Measurements from ENCODE around the gene RAB8A. TPM values are rescaled to one million over a fixed set of nuclear protein-coding genes. Genes with fewer than 3 reads are reported as not detected.
"Not testable (repeated sequence)": the region's sequence is repeated elsewhere in the genome, so short reads cannot be mapped to it uniquely, and the experiment has no call there.

RAB8A gene
- total RNA-seq, 5 donors from 2014 or later (not counting 1 experiment from before 2014, with no cell fraction given): 67.0 to 84.5 (median 71.7) TPM

- H3K4me1 Mint-ChIP-seq: peaks cover 18 to 29% (median 21%) of the 10 kb centered on the region in 3 donors
- H3K27me3 Mint-ChIP-seq; H3K27me3 ChIP-seq (replicated peaks in 1 of 2; ENCODE audit: control insufficient read depth in 2 of 2, extremely low read depth in 1 of 2, insufficient read depth in 2 of 2, low read length in 1 of 2); H3K4me3 Mint-ChIP-seq; H3K9me3 Mint-ChIP-seq; H3K4me3 ChIP-seq (ENCODE audit: control insufficient read depth in 1 of 2, extremely low read depth in 1 of 2, low read length in 1 of 2); ATAC-seq (replicated peaks in 1 of 4); H3K9me3 ChIP-seq; H3K27ac ChIP-seq (ENCODE audit: low read length); DNase-seq: not testable (repeated sequence)
- CTCF ChIA-PET: interaction anchor here (0.5 to 0.6 kb wide), 2 partner anchors 43 to 571 kb away, joined by 3 read pairs; no protein-coding TSS in a partner anchor
- H3K36me3 Mint-ChIP-seq: peaks cover 43% of the 10 kb centered on the region
- peak overlapping the region in 1 of 2 donors; percentile 34 for H3K27ac Mint-ChIP-seq
- H3K36me3 ChIP-seq (ENCODE audit: control insufficient read depth in 2 of 2, extremely low read depth in 1 of 2, insufficient read depth in 1 of 2, low read length in 1 of 2): peaks cover 31 to 87% of the 10 kb centered on the region in 2 donors
- WGBS (ENCODE audit: insufficient coverage): 95% methylated on average over 4 of the region's 8 CpGs
- POLR2A ChIA-PET: interaction anchor here in 1 of 2 donors (0.6 kb wide), 1 partner anchor 680 kb away, joined by 3 read pairs; the partner anchor contains the start of gene AKAP8L
- H3K4me1 ChIP-seq (ENCODE audit: control insufficient read depth in 1 of 2, extremely low read depth in 1 of 2, insufficient read depth in 2 of 2, low read length in 2 of 2): peaks cover 10 to 19% of the 10 kb centered on the region in 2 experiments
Observed at GRCh38 chr19:16099314-16099965, 12.2 kb upstream of the RAB8A start.

GRCh38 chr19:16100524-16100923 lies 11.2 kb upstream of the RAB8A start:
- H3K9me3 ChIP-seq: no peaks in the 10 kb centered on the region
- H3K4me3 Mint-ChIP-seq: no peak overlapping the region
- H3K4me1 ChIP-seq (ENCODE audit: control insufficient read depth in 1 of 2, extremely low read depth in 1 of 2, insufficient read depth in 2 of 2, low read length in 2 of 2): peaks cover under 1 to 9% of the 10 kb centered on the region in 2 experiments
- ATAC-seq (replicated peaks in 1 of 4) (no peak), DNase-seq (no peak)
- no peaks in the 10 kb centered on the region for H3K27me3 ChIP-seq (replicated peaks in 1 of 2; ENCODE audit: control insufficient read depth in 2 of 2, extremely low read depth in 1 of 2, insufficient read depth in 2 of 2, low read length in 1 of 2)
- H3K4me1 Mint-ChIP-seq: peaks cover 10 to 18% (median 12%) of the 10 kb centered on the region in 3 donors
- H3K27me3 Mint-ChIP-seq: no peaks in the 10 kb centered on the region
- H3K36me3 Mint-ChIP-seq: peaks cover 40% of the 10 kb centered on the region
- ChIA-PET POLR2A (no interaction called here), CTCF (no interaction called here)
- no peak overlapping the region for H3K27ac Mint-ChIP-seq
- H3K9me3 Mint-ChIP-seq: no peaks in the 10 kb centered on the region
- H3K36me3 ChIP-seq (ENCODE audit: control insufficient read depth in 2 of 2, extremely low read depth in 1 of 2, insufficient read depth in 1 of 2, low read length in 1 of 2): peaks cover 28 to 80% of the 10 kb centered on the region in 2 donors
- no peak overlapping the region for H3K4me3 ChIP-seq (ENCODE audit: control insufficient read depth in 1 of 2, extremely low read depth in 1 of 2, low read length in 1 of 2)
- H3K27ac ChIP-seq (ENCODE audit: low read length): no peak overlapping the region
- 100% methylated on average over 1 of the region's 4 CpGs for WGBS (ENCODE audit: insufficient coverage)

GRCh38 chr19:16104722-16105121 lies 7.0 kb upstream of the RAB8A start:
- WGBS (ENCODE audit: insufficient coverage): 100% methylated on average over 3 of the region's 6 CpGs
- Mint-ChIP-seq H3K4me3 (no peak overlapping the region), H3K4me1 (peaks cover 0 to 4% (median 0%) of the 10 kb centered on the region in 3 donors), H3K9me3 (no peaks in the 10 kb centered on the region), H3K27ac (peak overlapping the region in 1 of 2 donors; percentile 28), H3K27me3 (no peaks in the 10 kb centered on the region), H3K36me3 (peaks cover 18% of the 10 kb centered on the region)
- ChIA-PET POLR2A (interaction anchor here in 1 of 2 donors (0.7 kb wide), 1 partner anchor 1684 kb away, joined by 5 read pairs; no protein-coding TSS in a partner anchor), CTCF (no interaction called here)
- no peak overlapping the region for H3K27ac ChIP-seq (ENCODE audit: low read length)
- H3K4me1 ChIP-seq (ENCODE audit: control insufficient read depth in 1 of 2, extremely low read depth in 1 of 2, insufficient read depth in 2 of 2, low read length in 2 of 2): no peaks in the 10 kb centered on the region
- peaks cover 17 to 44% of the 10 kb centered on the region in 2 donors for H3K36me3 ChIP-seq (ENCODE audit: control insufficient read depth in 2 of 2, extremely low read depth in 1 of 2, insufficient read depth in 1 of 2, low read length in 1 of 2)
- no peak overlapping the region for H3K4me3 ChIP-seq (ENCODE audit: control insufficient read depth in 1 of 2, extremely low read depth in 1 of 2, low read length in 1 of 2)
- DNase-seq: no peak
- no peaks in the 10 kb centered on the region for H3K9me3 ChIP-seq
- no peak for ATAC-seq (replicated peaks in 1 of 4)
- no peaks in the 10 kb centered on the region for H3K27me3 ChIP-seq (replicated peaks in 1 of 2; ENCODE audit: control insufficient read depth in 2 of 2, extremely low read depth in 1 of 2, insufficient read depth in 2 of 2, low read length in 1 of 2)

- Mint-ChIP-seq H3K27me3 (no peaks in the 10 kb centered on the region), H3K9me3 (no peaks in the 10 kb centered on the region), H3K4me3 (no peak overlapping the region), H3K36me3 (peaks cover 15% of the 10 kb centered on the region), H3K27ac (peak overlapping the region; percentile 47 to 64), H3K4me1 (peaks cover 2 to 5% (median 3%) of the 10 kb centered on the region in 3 donors)
- CTCF ChIA-PET: no interaction called here
- POLR2A ChIA-PET: no interaction called here
- no peaks in the 10 kb centered on the region for H3K9me3 ChIP-seq
- peaks cover 0 to 8% of the 10 kb centered on the region in 2 experiments for H3K4me1 ChIP-seq (ENCODE audit: control insufficient read depth in 1 of 2, extremely low read depth in 1 of 2, insufficient read depth in 2 of 2, low read length in 2 of 2)
- H3K36me3 ChIP-seq (ENCODE audit: control insufficient read depth in 2 of 2, extremely low read depth in 1 of 2, insufficient read depth in 1 of 2, low read length in 1 of 2): peaks cover 12 to 31% of the 10 kb centered on the region in 2 donors
- H3K27me3 ChIP-seq (replicated peaks in 1 of 2; ENCODE audit: control insufficient read depth in 2 of 2, extremely low read depth in 1 of 2, insufficient read depth in 2 of 2, low read length in 1 of 2): no peaks in the 10 kb centered on the region
- no peak for ATAC-seq (replicated peaks in 1 of 4)
- whole genome bisulfite sequencing (ENCODE audit: insufficient coverage): 44% methylated on average over 3 of the region's 3 CpGs
- H3K27ac ChIP-seq (ENCODE audit: low read length): no peak overlapping the region
- H3K4me3 ChIP-seq (ENCODE audit: control insufficient read depth in 1 of 2, extremely low read depth in 1 of 2, low read length in 1 of 2): no peak overlapping the region
- DNase-seq: no peak
Observed at GRCh38 chr19:16106121-16106520, 5.6 kb upstream of the RAB8A start.

- no peaks in the 10 kb centered on the region for H3K9me3 Mint-ChIP-seq
- ATAC-seq (replicated peaks in 1 of 4) (no peak), DNase-seq (peak in 1 of 35 experiments; percentile 24)
- POLR2A ChIA-PET: interaction anchor here in 1 of 2 donors (0.5 to 0.8 kb wide), 2 partner anchors 47 to 73 kb away, joined by 3 to 7 read pairs; partner anchors contain the start of gene FAM32A
- whole genome bisulfite sequencing (ENCODE audit: insufficient coverage): 0% methylated on average over 21 of the region's 37 CpGs
- peak overlapping the region; percentile 94 to 98 (median 97) for H3K4me3 Mint-ChIP-seq
- Histone ChIP-seq H3K4me3 (ENCODE audit: control insufficient read depth in 1 of 2, extremely low read depth in 1 of 2, low read length in 1 of 2) (peak overlapping the region; percentile 60 to 84), H3K27me3 (replicated peaks in 1 of 2; ENCODE audit: control insufficient read depth in 2 of 2, extremely low read depth in 1 of 2, insufficient read depth in 2 of 2, low read length in 1 of 2) (no peaks in the 10 kb centered on the region), H3K27ac (ENCODE audit: low read length) (peak overlapping the region; percentile 82), H3K9me3 (no peaks in the 10 kb centered on the region), H3K4me1 (ENCODE audit: control insufficient read depth in 1 of 2, extremely low read depth in 1 of 2, insufficient read depth in 2 of 2, low read length in 2 of 2) (peaks cover 4 to 50% of the 10 kb centered on the region in 2 experiments), H3K36me3 (ENCODE audit: control insufficient read depth in 2 of 2, extremely low read depth in 1 of 2, insufficient read depth in 1 of 2, low read length in 1 of 2) (peaks cover 5 to 22% of the 10 kb centered on the region in 2 donors)
- H3K27ac Mint-ChIP-seq: peak overlapping the region; percentile 97 to 98
- peaks cover 36 to 47% (median 45%) of the 10 kb centered on the region in 3 donors for H3K4me1 Mint-ChIP-seq
- H3K36me3 Mint-ChIP-seq: peaks cover 11% of the 10 kb centered on the region
- no peaks in the 10 kb centered on the region for H3K27me3 Mint-ChIP-seq
- CTCF ChIA-PET: interaction anchor here in 1 of 2 donors (1.9 to 2.0 kb wide), 2 partner anchors 26 to 41 kb away, joined by 5 to 10 read pairs; no protein-coding TSS in a partner anchor
Observed at GRCh38 chr19:16111909-16112752, 442 bp downstream of the RAB8A start.

GRCh38 chr19:16112778-16113177 lies 1.1 kb downstream of the RAB8A start:
- WGBS (ENCODE audit: insufficient coverage): no CpG with 5 or more reads among the region's 2 CpGs
- peaks cover 17% of the 10 kb centered on the region for H3K36me3 Mint-ChIP-seq
- peaks cover 42 to 53% (median 52%) of the 10 kb centered on the region in 3 donors for H3K4me1 Mint-ChIP-seq
- ATAC-seq (replicated peaks in 1 of 4) (no peak), DNase-seq (no peak)
- H3K4me1 ChIP-seq (ENCODE audit: control insufficient read depth in 1 of 2, extremely low read depth in 1 of 2, insufficient read depth in 2 of 2, low read length in 2 of 2): peaks cover 4 to 55% of the 10 kb centered on the region in 2 experiments
- peak overlapping the region; percentile 82 for H3K27ac ChIP-seq (ENCODE audit: low read length)
- H3K36me3 ChIP-seq (ENCODE audit: control insufficient read depth in 2 of 2, extremely low read depth in 1 of 2, insufficient read depth in 1 of 2, low read length in 1 of 2): peaks cover 5 to 28% of the 10 kb centered on the region in 2 donors
- H3K27ac Mint-ChIP-seq: peak overlapping the region; percentile 97 to 98
- H3K4me3 Mint-ChIP-seq: peak overlapping the region; percentile 94 to 98 (median 97)
- H3K27me3 Mint-ChIP-seq: no peaks in the 10 kb centered on the region
- H3K4me3 ChIP-seq (ENCODE audit: control insufficient read depth in 1 of 2, extremely low read depth in 1 of 2, low read length in 1 of 2): peak overlapping the region; percentile 60 to 84
- H3K9me3 ChIP-seq: no peaks in the 10 kb centered on the region
- no peaks in the 10 kb centered on the region for H3K27me3 ChIP-seq (replicated peaks in 1 of 2; ENCODE audit: control insufficient read depth in 2 of 2, extremely low read depth in 1 of 2, insufficient read depth in 2 of 2, low read length in 1 of 2)
- CTCF ChIA-PET: interaction anchor here in 1 of 2 donors (0.8 to 2.0 kb wide), 2 partner anchors 26 to 50 kb away, joined by 3 to 5 read pairs; no protein-coding TSS in a partner anchor
- H3K9me3 Mint-ChIP-seq: no peaks in the 10 kb centered on the region
- POLR2A ChIA-PET: no interaction called here

Data from T-cell (primary cell).